Measurements from ENCODE around the gene LRRC53.

GRCh38 chr1:74427681-74428080 is 84.7 kb downstream of the LRRC53 start:
- no peak for TF ChIP-seq CTCF (IDR thresholded peaks at IDR 0.05)
- TF ChIP-seq POLR2A (IDR thresholded peaks at IDR 0.05) = no peak
